GM23248 (cell line): Measurements from ENCODE around the gene CFAP119.

ENCODE experiments used
- EZH2 ChIP-seq: fragments of 200-600 bp; sonication (generic); IDR thresholded peaks from 2 replicates; pipeline ENCODE4 v1.6.1; 2018; ENCODE audit warnings: antibody characterized with exemption, mild to moderate bottlenecking; ENCODE audit not compliant: insufficient read depth, poor library complexity, severe bottlenecking
- EZH2phosphoT487 ChIP-seq: fragments of 200-600 bp; sonication (generic); IDR thresholded peaks from 2 replicates; pipeline ENCODE4 v1.6.1; 2018; ENCODE audit warnings: antibody characterized with exemption, moderate library complexity, mild to moderate bottlenecking, low read depth; ENCODE audit not compliant: insufficient read depth

DNA sequence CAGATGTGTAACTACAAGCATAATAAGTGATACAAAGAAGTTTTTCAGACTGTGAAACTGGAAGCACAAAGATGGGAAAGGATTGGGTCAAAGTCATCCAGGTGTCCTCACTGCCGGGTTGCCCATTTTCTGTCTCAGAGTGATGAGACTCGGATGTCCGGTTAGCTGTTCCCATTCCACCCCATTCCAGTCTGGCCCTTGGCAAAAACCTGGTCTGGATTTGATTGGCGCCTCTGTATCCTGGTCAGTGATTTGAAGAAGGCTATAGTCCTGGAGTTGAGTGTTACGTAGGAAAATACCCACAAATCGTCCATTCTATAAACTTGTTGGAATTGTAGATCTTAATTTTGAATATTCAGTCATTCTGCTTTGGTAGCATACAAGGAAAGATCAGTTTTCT lies 33.5 kb downstream of the CFAP119 start:
- no peak for TF ChIP-seq EZH2
- TF ChIP-seq EZH2phosphoT487, result no peak
